GM21447 (cell line): ENCODE results near the gene DYRK2.
A peak's percentile ranks its signal among the peaks of the same experiment; 100 is the strongest.

Experiments
- ATAC-seq: cut with Tn5 transposase; IDR thresholded peaks from one replicate; pipeline ENCODE4 v1.9.1; 2021; ENCODE audit not compliant: unreplicated experiment

The DYRK2 gene

DNA sequence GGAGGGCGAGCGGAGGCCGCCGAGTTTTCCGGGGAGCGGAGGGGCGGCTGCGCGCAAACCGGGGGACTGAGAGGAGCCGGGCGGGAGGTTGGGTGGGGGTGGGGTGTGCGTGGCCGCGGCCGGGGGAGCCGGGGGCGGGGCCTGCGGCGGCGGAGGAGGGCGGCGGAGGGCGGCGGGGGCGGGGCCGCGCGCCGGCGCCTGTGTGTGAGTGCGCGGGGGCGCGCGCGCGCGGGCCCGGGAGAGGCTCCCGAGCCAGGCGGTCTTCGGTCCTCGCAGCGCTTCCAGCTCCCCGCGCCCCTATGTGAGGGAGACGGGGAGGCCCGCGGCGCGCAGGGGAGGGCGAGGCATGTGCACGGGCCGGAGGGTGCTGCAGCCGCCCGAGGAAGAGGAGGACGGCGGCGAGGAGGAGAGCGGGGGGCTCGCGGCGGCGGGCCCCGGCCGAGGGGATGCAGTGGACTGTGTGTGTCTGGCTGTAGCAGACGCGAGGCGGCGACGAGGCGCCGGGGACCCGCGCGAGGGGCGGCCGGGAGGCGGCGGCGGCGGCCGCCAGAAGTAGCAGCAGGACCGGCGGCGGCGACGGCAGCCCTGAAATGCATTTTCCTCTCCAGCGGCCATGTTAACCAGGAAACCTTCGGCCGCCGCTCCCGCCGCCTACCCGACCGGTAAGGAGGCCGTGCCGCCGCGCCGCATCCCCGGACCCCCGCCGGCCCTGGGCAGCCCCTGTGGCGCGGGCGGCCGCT, at the start of gene DYRK2:
TSS of gene DYRK2 (plus strand) at position 225 of the 740 bp plus-strand sequence. CDS start at position 614, 389 bp downstream.
- ATAC-seq = peak; percentile 39

DNA sequence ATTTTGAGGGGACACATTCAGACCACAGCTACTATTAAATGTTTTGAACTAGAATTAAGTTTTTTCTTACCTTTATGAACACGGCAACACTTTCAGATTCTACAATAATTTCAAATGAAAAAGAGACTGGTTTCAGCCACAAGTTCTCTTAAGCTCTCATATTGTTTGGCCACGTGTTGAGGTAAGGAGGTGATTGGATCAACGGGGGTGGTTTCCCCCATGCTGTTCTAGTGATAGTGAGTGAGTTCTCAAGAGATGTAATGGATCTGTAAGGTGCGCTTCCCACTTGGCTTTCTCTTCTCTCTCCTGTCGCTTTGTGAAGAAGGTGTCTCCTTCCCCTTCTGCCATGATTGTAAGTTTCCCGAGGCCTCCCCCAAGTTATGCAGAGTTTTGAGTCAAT, 48.9 kb upstream of the DYRK2 start:
- no peak for ATAC-seq

DNA sequence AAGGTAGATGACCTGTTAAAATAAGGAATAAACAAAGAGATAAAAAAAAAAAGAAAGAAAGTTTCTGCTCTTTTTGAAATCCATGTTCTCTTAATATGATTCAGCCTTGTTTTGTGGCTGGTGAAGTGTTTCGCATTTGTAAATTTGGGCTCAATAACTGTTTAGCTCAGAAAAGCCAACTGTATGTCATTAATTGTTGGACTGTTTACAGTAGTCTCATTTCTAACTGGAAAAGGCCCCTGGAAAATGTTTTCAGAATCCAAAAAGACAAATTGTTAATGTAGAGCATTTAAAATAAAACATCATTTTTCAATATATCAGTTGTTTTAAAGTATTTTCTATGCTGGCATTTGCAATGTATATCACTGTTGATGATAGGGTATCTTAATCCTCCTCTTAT, 47.4 kb upstream of the DYRK2 start:
- no peak for ATAC-seq

DNA sequence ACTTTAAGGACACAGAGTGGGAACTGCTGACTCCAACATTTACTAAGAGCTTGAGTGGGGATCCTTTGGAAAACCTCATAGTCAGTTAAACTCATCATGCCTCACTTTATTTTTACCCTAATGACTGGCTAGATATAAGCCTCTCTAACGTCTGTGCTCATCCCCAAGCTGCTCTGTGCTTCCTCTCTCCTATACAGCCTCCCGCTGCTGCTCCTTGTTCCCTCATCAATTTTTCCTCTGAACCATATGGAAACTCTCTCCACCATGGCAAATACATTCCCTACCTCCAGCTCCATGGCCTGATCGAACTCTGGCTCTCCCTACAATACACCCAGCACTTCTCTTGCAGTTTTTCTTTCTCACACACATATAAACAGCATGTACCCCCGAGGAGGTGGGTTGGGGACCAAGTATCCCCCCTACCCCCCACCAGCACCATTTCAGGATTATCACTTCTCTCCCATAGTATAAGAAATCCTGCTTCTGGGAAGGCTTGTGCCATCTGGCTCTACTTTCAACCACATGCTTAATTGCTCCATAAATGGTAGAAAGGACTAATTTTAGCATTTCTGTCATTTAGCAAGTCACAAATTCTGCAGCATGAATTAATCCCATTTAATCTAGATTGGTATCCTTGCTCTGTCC, 39.2 kb upstream of the DYRK2 start:
- ATAC-seq = no peak

DNA sequence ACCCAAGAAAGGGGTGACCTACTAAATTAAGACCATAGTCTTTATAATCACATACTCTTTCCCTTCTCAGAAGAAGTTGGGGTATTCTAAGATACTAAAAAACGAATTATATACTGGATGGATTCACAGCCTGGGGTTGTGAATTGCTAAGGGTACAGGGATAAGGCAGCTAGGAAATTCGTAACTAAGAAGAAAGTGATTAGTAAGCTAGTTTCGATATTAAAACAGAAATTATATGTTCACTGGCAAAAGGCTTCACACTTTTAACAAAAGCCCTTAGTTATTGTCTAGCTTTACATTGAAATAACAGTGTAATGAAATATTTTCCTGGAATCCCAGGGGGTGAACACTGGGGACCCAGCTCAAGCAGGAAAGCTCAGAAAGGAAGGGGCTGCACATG, 35.5 kb upstream of the DYRK2 start:
- no peak for ATAC-seq

DNA sequence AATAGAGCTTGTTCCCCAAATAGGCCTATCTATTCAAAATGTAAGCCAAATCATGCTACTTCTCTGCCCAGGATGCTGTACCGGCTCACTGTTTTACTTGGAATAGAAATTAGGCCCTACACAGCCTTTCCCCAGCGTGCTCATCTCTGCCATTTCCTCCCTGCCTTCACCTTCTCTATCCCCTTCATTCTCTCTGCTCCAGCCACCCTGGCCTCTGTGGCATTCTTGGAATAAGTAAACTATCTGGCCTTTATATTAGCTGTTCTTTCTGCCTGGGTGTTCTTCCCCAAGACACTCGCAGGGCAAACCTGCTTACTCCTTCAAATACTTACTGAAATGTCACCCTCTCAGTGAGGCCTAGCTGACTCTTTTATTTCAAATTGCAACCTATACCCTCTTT, 30.9 kb upstream of the DYRK2 start:
- no peak for ATAC-seq

DNA sequence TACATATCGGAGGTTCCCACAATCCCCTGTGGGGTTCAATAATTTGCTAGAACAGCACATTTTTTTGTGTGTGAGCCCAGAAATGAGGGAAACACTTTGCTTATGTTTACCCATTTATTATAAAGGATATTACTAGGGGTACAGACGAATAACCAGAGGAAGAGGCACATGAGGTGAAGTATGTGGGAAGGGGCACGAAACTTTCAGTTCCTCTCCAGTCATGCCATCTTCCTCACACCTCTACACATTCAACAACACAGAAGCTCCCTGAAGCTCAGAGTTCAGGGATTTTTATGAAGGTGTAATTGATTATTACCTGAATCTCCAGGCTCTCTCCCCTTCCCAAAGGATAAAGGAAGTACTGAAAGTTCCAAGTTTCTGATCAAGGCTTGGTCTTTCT, 30.2 kb upstream of the DYRK2 start:
- no peak for ATAC-seq

DNA sequence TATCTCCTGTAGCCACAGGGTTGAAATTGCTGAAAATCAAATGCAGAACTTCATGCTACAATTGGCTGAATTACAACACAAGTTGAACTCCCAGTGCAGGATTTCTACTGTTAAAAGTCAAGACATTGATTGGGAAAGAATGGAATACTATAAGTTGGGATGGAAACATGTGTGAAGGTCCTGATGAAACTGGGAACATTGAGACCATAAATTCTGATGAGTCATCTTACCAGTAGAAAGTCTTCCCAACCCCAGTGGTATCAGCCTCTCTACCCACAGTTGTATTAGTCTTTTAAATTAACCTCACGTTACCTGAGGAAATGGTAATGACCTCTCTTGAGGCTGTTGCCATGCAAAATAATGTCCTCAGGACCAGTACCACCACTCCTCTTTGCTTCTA, 27.4 kb upstream of the DYRK2 start:
- ATAC-seq = no peak

DNA sequence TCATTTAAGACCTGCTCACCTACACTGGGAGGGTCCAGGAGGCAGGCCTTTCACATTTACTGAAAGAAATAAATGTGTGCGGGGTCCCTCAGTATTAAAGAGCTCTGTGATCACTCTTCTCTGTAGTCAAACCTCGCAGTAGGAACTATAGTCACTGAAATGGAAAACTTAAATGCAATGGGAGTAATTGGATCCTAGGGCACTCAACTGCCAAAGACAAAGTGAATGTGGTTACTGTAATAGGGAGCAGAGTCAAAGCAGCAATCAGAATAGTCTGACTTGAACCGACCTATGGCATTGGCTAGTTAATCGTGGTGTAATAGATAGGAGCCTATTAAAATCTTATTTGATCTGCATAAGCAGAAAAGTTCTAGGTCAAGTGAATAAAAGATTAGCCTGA, 26.6 kb upstream of the DYRK2 start:
- ATAC-seq = no peak

DNA sequence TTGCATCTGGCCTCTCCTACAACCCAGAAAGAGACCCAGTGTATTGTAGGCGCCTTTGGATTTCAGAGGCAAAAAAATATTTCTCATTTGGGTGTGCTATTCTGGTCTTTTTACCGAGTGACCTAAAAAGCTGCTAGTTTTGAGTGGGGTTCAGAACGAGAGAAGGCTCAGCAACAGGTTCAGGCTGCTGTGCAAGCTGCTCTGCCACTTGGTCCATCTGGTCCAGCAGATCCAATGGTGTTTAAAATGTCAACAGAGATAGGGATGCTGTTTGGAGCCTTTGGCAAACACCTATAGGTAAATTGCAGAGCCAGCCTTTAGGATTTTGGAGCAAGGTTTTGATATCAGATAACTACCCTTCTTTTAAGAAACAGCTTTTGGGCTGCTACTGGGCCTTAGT, 25.3 kb upstream of the DYRK2 start:
- no peak for ATAC-seq

DNA sequence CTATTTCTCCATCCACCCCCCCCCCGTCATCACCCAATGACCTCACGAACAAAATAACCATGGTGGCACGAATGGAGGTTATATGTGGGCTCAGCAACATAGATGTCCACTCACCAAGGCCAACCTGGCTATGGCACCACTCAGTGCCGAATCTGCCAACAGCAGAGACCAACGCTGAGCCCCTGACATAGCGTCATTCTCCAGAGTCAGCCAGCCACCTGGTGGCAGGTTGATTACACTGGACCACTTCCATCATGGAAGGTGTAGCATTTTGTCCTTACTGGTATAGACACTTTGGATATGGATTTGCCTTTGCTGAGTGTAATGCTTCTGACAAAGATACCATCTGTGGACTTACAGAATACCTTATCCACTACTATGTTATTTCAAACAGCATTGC, 24.2 kb upstream of the DYRK2 start:
- no peak for ATAC-seq

DNA sequence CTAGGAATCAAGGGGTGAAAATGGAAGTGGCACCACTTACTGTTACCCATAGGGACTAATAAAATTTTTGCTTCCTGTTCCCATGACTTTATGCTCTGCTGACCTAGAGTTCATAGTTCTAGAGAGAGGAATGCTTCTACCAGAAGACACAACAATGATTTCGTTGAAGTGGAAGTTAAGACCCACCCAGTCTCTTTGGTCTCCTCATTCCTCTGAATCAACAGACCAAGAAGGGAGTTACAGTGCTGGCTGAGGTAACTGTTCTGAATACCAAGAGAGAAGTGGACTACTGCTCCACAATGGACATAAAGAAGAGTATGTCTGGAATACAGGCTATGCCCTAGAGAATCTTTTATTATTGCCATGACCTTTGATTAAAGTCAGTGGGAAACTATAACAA, 23.5 kb upstream of the DYRK2 start:
- ATAC-seq = no peak

DNA sequence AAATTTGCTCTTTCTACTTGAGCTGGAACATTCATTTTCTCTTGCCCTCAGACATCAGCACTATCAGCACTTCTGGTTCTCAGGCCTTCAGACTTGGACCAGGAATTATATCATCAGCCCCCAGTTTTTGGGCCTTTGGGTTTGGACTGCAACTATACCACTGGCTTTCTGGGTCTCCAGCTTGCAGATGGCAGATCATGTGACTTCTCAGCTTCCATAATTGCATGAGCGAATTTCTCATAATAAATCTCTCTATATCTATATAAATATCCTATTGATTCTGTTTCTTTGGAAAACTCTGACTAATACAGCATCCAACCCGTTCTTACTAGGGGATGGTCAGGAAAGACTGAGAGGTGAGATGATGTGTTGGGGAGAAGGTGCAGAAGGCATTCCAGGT, 22.4 kb upstream of the DYRK2 start:
- no peak for ATAC-seq

DNA sequence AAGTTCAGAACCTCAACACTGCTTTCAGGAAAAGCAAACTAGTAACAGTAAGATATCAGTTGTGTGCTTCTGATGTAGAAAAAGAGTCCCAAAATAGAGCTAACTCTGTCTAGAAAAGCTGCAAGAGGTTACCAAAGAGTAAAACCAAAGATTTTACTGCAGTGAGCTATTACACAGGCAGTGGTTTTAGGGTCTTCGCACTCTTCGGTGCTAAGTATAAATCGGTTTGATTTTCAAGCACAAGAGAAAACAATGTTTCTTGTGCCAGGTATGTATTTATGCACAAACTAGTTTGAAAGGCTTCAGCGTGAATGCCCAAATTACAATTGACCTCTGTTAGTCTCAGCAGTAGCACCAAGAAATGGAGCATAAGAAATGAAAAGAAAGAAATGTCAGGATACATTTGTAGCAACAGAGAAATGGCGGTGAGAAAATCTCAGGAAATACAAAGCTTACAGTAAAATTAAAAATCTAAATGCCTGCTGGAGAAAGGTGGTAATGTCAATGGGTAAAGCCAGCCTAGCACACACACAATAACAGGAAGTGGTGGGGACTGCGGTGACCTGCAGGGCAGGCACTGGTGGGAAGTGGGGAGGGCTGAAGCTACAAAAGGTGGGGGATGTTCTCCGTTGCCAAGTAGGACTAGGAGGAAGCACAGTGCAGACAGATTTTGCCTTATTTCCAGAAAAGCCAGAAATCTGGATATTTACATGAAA, 18.0 kb upstream of the DYRK2 start:
- peak; percentile 100 for ATAC-seq

DNA sequence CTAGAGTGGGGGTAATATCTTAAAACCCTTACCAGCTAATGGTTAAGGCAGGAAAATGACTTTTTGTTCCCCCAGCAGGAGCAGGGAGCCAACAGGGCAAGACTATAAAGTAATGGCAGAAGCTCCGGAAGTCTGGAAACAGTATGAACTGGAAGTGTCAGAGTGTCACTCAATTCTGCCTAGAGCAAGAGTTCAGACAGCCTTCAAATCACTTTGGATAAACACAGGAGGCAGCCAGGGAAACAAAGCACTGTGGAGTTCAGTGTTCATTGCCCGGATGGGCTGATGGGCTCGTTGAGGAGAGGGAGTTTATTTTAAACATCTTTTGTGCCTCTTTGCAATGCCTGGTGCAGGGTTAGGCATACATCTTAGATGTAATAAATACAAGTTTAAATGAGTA, 16.5 kb upstream of the DYRK2 start:
- no peak for ATAC-seq

DNA sequence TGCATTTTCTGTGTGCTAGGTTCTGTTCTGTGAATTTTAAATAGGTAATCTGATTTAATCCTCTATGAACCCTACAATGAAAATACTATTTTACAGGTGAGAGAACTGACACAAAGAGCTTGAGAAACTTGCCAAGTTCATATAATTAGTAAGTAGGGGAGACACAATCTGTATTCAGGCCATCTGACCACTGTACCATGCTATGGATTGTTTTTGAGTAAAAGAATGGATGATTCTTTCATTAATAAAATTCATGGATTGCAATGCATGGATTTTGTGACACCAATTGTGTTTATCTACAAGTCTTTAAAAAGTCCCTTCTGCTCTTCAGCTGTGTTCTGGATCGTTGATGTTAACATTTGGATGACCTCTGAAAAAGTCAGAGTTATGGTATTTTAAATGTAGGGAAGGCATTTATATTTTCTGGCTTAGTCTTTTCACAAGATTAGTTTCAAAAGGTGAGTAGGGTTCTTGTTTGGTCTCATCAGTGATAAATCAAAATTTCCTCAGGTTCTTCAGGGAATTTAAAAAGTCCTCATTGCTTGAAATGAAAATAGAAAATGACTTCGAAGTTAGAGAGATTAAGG, 15.4 kb upstream of the DYRK2 start:
- ATAC-seq = no peak

DNA sequence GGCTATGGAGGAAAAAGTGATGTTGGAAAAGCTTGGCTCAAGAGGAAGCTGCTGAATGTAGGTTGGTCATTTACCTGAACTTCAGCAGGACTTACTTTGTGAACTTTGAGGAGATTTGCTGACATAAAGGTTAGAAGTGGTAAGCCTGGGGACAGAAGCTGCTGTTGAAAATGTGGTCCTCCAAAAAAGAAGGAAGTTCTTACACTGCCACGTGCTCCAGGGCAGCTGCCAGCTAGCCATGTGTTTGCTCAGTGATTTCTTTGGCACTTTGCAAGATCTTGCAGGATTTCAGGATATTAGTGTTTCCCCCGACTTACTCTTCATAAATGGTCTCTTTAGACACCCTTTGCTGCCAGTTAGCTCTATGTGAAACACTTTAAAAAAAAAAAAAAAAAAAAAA, 14.8 kb upstream of the DYRK2 start:
- no peak for ATAC-seq

DNA sequence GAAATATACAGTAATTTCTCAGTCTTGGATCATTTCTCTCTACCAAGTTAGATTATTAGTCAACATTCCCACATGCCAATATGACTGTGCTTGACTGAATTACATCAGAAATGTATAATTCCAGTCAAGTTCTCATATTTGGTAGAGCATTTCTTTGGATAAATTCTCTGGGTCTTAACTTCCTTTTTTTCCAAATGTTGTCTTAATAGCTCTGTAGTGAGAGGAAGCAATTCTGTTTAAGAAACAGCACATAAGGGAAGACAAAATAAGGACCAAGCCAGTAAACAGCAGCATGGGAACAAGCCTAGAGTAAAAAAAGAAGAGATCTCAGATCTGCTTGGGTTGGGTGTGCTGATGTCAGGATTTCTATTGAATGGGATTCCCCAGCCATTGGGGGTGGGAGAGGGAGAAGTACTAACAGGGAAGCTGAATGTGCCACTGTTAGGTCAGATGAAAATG, 14.2 kb upstream of the DYRK2 start:
- ATAC-seq = no peak

DNA sequence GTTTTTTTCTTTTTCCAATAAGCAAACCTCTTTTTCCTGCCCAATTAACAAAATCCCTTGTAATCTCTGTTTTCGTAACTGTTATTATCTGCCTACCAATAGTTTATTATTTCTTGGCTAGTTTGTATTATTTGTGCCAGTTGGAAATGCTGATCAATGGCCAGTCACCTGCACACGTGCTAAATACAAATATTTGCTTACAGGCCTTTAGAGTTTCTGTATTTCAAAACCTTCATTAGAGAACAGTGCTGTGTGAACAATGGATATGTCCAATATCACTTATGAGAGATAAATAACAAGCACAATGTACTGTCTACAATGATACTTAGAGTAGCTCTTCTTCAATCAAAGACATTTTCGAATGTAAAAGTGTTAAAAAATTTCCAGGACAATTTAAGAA, 10.8 kb upstream of the DYRK2 start:
- no peak for ATAC-seq

DNA sequence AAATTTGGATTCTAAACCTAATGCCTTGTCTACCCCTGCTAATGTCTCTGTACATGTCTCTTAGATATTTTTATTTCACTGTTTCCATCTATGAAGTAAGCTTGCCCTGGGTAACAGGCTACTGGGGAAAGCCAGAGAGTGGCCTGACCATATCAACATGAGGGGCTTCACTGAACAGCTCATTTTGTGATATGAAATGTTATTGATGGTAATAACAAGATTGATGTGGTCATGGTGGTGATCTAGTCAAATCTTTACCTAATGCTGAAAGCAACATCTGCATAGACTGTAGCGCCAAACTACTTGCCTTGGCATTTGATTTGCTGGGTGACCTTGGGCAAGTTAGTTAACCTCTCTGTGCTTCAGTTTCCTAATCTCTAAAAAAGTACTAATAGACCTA, 9.9 kb upstream of the DYRK2 start:
- no peak for ATAC-seq

DNA sequence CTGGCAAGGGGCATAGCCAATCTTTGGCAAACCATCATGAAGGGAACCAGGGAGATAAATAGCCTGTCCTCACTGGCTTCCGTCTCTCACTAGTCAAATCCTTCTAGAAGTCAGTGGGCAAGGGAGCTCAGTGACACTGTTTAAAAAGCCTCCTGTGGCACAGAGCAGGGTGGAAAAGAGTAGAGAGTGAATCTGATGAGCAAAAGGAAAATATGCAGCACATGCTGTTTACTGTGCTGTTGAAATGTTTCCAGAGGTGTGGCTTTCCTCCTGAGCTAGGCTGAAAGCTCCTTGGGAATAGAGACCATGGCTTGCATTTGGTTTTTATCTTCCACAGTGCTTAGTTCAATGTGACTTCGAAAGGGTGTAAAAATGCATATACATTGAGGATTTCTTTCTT, 7.7 kb upstream of the DYRK2 start:
- no peak for ATAC-seq

DNA sequence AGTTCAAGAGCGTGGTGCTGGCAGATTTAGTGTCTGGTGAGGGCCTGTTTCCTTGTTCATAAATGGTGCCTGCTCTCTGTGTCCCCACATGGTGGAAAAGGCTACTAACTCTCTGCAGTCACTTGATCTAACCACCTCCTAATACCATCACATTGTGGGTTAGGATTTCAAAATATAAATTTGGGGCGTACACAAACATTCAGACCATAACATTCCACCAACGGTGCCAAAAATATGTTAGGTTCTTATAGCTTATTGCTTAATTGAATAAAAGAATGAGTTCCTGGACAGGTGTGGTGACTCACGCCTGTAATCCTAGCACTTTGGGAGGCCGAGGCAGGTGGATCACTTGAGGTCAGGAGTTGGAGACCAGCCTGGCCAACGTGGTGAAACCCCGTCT, 3.4 kb upstream of the DYRK2 start:
- ATAC-seq = no peak
